CD4-positive, alpha-beta T cell treated with Interleukin-17A for 4 hours (primary cell): ENCODE measurements around the gene MRPS11.
A peak's percentile ranks its signal among the peaks of the same experiment; 100 is the strongest.
"Not testable (repeated sequence)": the region's sequence is repeated elsewhere in the genome, so short reads cannot be mapped to it uniquely, and the experiment has no call there.

Experiments used
- DNase-seq: peaks from one replicate; pipeline ENCODE4 v3.0.0-alpha.2; 2020; ENCODE audit warnings: mixed read lengths

Gene MRPS11

GRCh38 chr15:88456733-88457132, 10.8 kb upstream of the MRPS11 start:
- DNase-seq, result no peak

DNA sequence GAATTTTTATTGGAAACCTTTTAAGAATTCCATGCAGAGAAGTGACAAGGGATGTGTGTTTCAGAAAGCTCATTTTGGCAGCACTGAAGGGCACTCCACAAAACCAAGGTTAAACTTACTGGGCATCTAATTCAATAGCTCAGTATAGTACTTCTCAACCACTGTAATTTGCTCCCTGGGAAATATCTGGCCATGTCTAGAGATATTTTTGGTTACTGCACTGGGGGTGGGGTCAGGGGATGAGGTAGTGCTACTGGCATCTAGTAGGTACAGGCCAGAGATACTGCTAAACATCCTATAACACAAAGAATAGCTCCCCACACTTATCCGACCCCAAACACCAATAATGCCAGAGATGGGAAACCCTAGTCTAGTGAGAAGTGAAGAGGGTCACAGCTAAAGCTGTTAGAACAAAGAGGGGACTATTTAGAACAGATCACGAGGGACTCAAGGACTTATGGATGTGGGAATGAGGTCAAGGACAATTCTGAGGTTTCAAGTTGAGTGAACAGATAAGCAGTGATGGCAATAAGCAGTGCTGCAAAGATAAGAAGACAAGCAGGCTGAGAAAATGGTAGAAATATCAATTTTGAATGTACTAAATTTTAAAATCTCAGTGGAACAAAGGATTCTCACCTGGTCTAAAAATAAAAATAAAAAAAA, 3.5 kb upstream of the MRPS11 start:
- DNase-seq, result no peak

GRCh38 chr15:88465633-88466224, 1.8 kb upstream of the MRPS11 start:
- DNase-seq, result no peak

- no peak for DNase-seq
Measured at GRCh38 chr15:88467935-88468528, 524 bp downstream of the MRPS11 start.

- not testable (repeated sequence) for DNase-seq
Measured at GRCh38 chr15:88468721-88469120, 1.2 kb downstream of the MRPS11 start.

GRCh38 chr15:88469321-88469720, 1.8 kb downstream of the MRPS11 start:
- DNase-seq, result no peak

- no peak for DNase-seq
Measured at GRCh38 chr15:88470625-88471372, 3.3 kb downstream of the MRPS11 start.

DNA sequence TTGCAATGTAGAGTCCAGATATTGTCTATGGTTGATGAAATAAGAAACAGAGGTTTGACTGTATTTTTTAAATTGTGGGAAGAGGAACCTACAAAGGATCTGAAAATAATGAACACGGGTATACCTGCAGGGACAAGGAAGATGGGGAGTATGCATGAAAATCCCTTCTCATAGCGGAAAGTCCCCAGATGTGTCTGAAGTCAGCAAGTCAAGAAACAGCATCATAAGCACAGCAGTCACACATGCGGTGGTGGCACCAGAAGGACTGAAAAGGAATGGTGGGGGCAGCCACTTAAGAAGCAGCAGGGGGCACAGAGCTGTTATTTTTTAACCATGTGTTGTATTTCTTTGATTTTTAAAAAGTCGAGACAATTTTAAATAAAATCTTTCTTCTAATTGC, 4.7 kb downstream of the MRPS11 start:
- DNase-seq, result no peak

GRCh38 chr15:88473661-88474293, 6.3 kb downstream of the MRPS11 start:
- DNase-seq, result not testable (repeated sequence)

- peak; percentile 26 for DNase-seq
Measured at GRCh38 chr15:88476635-88477060, 9.1 kb downstream of the MRPS11 start.

DNA sequence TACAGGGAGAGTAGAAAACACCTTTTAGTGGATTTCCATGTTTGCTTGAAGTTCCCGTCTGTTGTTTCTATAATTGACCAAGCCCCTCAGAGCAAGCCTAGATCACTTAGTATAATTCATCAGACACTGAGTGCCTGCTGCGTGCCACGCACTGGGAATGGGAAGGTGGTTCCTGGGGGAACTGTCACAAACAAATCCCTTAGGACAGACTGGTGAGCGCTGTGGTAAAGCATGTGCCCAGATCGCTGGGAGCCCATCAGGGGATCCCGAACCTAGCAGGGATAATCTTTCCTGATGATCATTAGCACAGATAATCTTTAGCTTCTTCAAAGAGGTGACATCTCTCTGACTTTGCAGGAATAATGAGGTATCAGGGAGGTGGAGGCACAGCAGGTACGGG, 9.6 kb downstream of the MRPS11 start:
- no peak for DNase-seq

- no peak for DNase-seq
Measured at GRCh38 chr15:88477904-88478303, 10.4 kb downstream of the MRPS11 start.

GRCh38 chr15:88479169-88479568, 11.7 kb downstream of the MRPS11 start:
- DNase-seq, result no peak

DNA sequence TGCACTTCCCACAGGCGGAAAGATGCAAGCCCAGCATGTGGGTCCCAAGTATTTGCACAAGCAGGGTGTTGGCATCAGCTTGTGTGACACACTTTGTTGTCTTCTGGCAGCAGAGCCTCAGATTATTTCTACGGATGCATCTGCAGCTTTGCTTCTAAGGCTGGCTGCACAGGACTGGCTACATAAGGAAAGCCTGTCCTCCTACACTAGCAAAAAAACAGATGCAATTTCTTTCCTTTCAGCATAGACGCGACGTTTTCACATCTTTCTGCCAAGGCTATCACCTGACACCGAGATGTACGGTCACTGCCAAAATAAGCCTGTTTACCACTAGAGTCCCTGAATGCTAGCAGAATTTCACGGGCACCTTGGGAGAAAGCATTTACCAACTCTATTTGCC, 13.5 kb downstream of the MRPS11 start:
- DNase-seq, result no peak

GRCh38 chr15:88482263-88482662, 14.8 kb downstream of the MRPS11 start:
- DNase-seq, result no peak

DNA sequence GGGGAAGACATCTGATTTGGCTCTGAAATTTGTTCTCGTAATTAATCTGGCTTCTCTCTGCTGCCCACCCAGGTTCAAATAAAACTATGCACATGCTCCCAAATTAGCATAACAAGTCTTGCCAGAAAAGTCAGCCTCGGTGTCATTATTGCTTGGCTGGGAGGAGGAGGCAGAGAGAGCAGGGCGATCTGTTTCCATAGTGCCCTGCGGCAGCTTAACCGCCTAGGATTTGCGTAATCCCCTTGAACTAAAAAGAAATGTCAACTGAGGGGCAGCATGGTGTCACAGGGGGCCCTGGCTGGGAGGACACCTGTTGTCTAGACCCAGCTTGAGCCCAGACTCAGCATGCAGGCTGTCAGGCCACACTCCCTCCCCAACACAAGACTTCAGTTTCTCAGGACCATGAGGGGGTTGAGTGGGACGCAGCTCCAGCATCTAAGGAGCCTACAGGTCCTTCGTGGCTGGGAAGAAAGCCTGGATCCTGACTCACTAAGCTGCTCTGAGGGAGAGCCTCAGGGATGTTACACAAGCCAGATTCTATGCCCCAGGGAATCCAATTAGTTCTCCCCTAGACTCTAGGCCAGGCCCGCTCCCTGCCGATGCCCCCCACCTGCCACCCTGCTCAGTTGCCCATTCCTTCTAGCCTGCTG, 17.3 kb downstream of the MRPS11 start:
- DNase-seq, result no peak

DNA sequence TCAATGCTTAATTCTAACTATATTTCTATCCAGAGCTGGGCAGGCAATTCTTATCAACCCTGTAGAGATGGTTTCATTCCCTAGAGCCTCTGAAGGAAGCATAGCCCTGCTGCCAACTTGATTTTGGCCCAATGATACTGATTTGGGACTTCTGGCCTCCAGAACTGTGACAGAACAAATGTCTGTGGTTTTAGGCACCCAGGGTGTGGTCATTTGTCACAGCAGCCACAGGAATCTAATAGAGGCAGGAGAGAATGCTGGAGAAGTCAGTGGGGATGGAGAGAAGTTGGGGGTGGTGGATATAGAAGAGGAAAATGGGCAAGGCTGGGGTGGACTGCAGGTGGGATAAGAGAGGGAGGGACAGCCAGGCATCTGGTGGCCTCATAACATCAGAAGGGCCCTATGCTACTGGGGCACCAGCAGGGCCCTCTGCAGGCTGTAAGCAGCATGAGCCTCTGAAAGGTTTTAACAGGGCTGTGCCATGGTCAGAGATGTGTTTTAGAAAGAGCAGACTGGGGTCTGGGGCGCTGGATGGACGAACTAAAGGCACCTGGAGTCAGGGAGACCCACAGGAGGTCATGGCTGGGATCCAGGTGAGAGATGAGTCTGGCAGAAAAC, 19.8 kb downstream of the MRPS11 start:
- DNase-seq, result no peak

DNA sequence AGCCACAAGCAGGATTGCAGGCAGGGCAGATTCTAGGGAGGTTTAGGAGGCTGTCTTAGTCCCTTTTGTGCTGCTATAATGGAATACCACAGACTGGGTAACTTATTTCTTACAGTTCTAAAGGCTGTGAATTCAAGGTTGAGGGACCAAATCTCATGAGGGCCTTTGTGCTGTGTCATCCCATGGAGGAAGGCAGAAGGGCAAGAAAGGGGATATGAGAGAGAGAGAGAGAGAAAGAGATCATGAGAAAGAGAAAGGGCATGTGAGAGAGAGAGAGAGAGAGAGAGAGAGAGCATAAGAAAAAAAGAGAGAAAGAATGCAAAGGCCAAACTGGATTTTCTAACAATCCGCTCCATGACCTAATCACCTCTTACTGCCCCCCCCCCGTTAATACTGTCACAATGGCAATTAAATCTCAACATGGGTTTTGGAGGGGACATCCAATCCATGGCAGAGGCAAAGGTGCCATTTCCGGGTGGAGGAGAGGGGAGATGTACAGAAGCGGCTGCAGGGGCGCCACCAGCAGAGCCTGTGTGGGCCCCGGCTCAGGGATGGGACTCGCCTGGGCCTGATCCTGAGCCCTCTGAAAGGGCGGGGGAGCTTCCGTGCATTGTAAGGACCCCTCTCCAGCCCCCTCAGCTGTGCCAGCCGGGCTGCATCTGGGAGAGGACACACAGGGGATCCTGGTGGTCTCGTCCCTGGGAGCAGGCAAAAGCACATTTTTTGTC, 20.5 kb downstream of the MRPS11 start:
- no peak for DNase-seq

- no peak for DNase-seq
Measured at GRCh38 chr15:88489321-88489720, 21.8 kb downstream of the MRPS11 start.

DNA sequence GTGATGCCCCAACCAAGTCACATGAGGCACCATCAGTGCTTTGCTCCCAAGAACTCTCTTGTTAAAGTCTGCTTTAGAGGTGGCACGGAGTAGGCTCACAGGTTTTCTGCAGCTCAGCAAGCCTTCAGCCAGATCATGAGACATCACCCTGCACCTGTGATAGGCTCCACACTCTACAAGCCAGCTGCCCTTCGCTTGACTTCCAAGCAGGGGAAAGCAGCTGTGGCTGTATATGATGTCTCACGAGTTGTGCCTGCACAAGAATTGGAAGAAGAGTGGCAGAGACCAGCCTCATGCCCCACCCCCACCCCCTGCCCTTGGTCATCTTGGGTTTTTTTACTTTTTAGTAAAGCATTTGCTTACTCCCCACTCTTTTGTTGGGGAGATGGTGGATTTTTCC, 22.5 kb downstream of the MRPS11 start:
- no peak for DNase-seq

GRCh38 chr15:88491158-88491557, 23.6 kb downstream of the MRPS11 start:
- DNase-seq, result no peak

DNA sequence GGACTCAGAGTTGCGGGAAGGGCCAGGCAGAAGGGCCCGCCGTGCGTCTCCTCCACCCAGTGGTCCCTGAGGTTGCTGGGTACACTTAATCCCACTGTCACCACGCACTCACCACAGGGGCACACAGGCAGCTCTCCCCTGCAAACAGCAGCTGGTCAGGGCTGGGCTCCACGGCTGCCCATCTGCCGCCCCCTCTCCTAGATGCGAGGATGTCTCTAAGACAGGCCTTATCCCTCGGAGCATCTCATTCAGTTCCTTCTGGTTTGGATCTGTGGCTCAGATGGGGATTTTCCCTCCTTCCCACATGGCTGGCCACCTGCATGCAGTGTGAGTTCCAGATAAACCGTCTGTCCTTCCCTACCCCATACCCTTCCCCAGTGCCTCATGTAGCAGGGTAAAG, 26.3 kb downstream of the MRPS11 start:
- DNase-seq, result no peak
